DND-41 (cell line): ENCODE measurements around the gene TBC1D9.

Source experiments
- ATAC-seq: fragments of 200-7000 bp; cut with Tn5 transposase; 3 replicates; pipeline ENCODE4 v1.9.1; 2021; ENCODE audit warnings: low read depth; ENCODE audit not compliant: insufficient read depth
- DNase-seq: peaks from one replicate; pipeline ENCODE4 v3.0.0-alpha.2; 2020
- H2AFZ ChIP-seq: 2 replicates; pipeline ENCODE4 v1.6.0; 2012; ENCODE audit warnings: low read depth, low read length
- H3K27ac ChIP-seq: 2 replicates; pipeline ENCODE4 v1.5.1; 2012; ENCODE audit warnings: low read length, inconsistent platforms
- H3K27me3 ChIP-seq: fragments of 200-600 bp; sonication (generic); 2 replicates; pipeline ENCODE4 v1.6.0; 2012; ENCODE audit warnings: low read length, mild to moderate bottlenecking, inconsistent platforms; ENCODE audit not compliant: insufficient read depth, poor library complexity
- H3K36me3 ChIP-seq: 2 replicates; pipeline ENCODE4 v1.5.1; 2012; ENCODE audit warnings: low read length, inconsistent platforms; ENCODE audit not compliant: insufficient read depth
- H3K4me1 ChIP-seq: 2 replicates; pipeline ENCODE4 v1.5.1; 2012; ENCODE audit warnings: mild to moderate bottlenecking, low read length; ENCODE audit not compliant: insufficient read depth
- H3K4me2 ChIP-seq: 2 replicates; pipeline ENCODE4 v1.6.0; 2012; ENCODE audit warnings: mild to moderate bottlenecking, moderate library complexity, low read length, inconsistent platforms; ENCODE audit not compliant: insufficient read depth
- H3K4me3 ChIP-seq, 2 experiments: fragments of 200-600 bp in 1 of 2; shearing (Covaris generic) in 1 of 2; 2 replicates each; pipeline ENCODE4 v1.5.1; 2012 to 2016; ENCODE audit warnings: inconsistent platforms in 2 of 2, low read length in 2 of 2, mild to moderate bottlenecking in 2 of 2, low read depth in 1 of 2, moderate library complexity in 1 of 2
- H3K79me2 ChIP-seq: 2 replicates; pipeline ENCODE4 v1.6.0; 2012; ENCODE audit warnings: low read length, inconsistent platforms; ENCODE audit not compliant: insufficient read depth
- H3K9ac ChIP-seq: 2 replicates; pipeline ENCODE4 v1.6.0; 2012; ENCODE audit warnings: low read depth, mild to moderate bottlenecking, inconsistent platforms, low read length, moderate library complexity
- H3K9me3 ChIP-seq: 2 replicates; pipeline ENCODE4 v1.5.1; 2012; ENCODE audit warnings: low read length, moderate library complexity, mild to moderate bottlenecking, inconsistent platforms; ENCODE audit not compliant: insufficient read depth, severe bottlenecking
- H4K20me1 ChIP-seq: 2 replicates; pipeline ENCODE4 v1.6.0; 2012; ENCODE audit warnings: low read length; ENCODE audit not compliant: insufficient read depth
- CTCF ChIP-seq: IDR thresholded peaks from 2 replicates; pipeline ENCODE4 v1.5.1; 2012; ENCODE audit warnings: borderline replicate concordance, low read length, moderate library complexity, mild to moderate bottlenecking; ENCODE audit not compliant: poor library complexity, severe bottlenecking; ENCODE audit errors: extremely low read depth
- EZH2 ChIP-seq: IDR thresholded peaks from 3 replicates; pipeline ENCODE4 v1.6.1; 2012; ENCODE audit warnings: borderline replicate concordance, low read depth, mild to moderate bottlenecking, moderate library complexity, low read length, inconsistent platforms; ENCODE audit not compliant: severe bottlenecking

The TBC1D9 gene

GRCh38 chr4:140704392-140704960 is 51.7 kb downstream of the TBC1D9 start:
- Histone ChIP-seq H4K20me1 (no peaks in the 10 kb centered on the region), H3K27ac (no peak overlapping the region), H3K36me3 (no peaks in the 10 kb centered on the region), H3K27me3 (peaks cover 4% of the 10 kb centered on the region), H3K4me3 (no peak overlapping the region), H3K4me2 (no peak overlapping the region), H2AFZ (no peak overlapping the region), H3K9ac (no peak overlapping the region), H3K79me2 (no peaks in the 10 kb centered on the region), H3K9me3 (no peaks in the 10 kb centered on the region), H3K4me1 (no peaks in the 10 kb centered on the region)
- ATAC-seq = no peak
- TF ChIP-seq EZH2 = no peak
- DNase-seq = no peak

GRCh38 chr4:140703463-140703862 is 52.7 kb downstream of the TBC1D9 start:
- no peak overlapping the region for H3K4me3 ChIP-seq
- no peaks in the 10 kb centered on the region for H4K20me1 ChIP-seq
- no peak overlapping the region for H3K9ac ChIP-seq
- TF ChIP-seq CTCF = no peak
- TF ChIP-seq EZH2 = no peak
- H3K9me3 ChIP-seq = no peaks in the 10 kb centered on the region
- H3K79me2 ChIP-seq = no peaks in the 10 kb centered on the region
- H3K27me3 ChIP-seq = peaks cover 4% of the 10 kb centered on the region
- no peaks in the 10 kb centered on the region for H3K36me3 ChIP-seq
- no peak overlapping the region for H3K4me2 ChIP-seq
- DNase-seq (no peak), ATAC-seq (no peak)
- no peaks in the 10 kb centered on the region for H3K4me1 ChIP-seq
- no peak overlapping the region for H2AFZ ChIP-seq
- H3K27ac ChIP-seq = no peak overlapping the region

GRCh38 chr4:140702096-140702757 is 54.0 kb downstream of the TBC1D9 start:
- H3K79me2 ChIP-seq = no peaks in the 10 kb centered on the region
- ATAC-seq (no peak), DNase-seq (no peak)
- H3K27ac ChIP-seq = no peak overlapping the region
- no peak for TF ChIP-seq CTCF
- no peak for TF ChIP-seq EZH2
- peaks cover 4% of the 10 kb centered on the region for H3K27me3 ChIP-seq
- H3K9ac ChIP-seq = no peak overlapping the region
- H2AFZ ChIP-seq = no peak overlapping the region
- H3K9me3 ChIP-seq = no peaks in the 10 kb centered on the region
- no peaks in the 10 kb centered on the region for H3K4me1 ChIP-seq
- no peak overlapping the region for H3K4me2 ChIP-seq
- H4K20me1 ChIP-seq = no peaks in the 10 kb centered on the region
- H3K36me3 ChIP-seq = no peaks in the 10 kb centered on the region
- H3K4me3 ChIP-seq = no peak overlapping the region

- ATAC-seq (no peak), DNase-seq (no peak)
- Histone ChIP-seq H3K9me3 (no peaks in the 10 kb centered on the region), H3K4me1 (no peaks in the 10 kb centered on the region), H3K4me2 (no peak overlapping the region), H3K9ac (no peak overlapping the region), H3K27ac (no peak overlapping the region), H3K36me3 (no peaks in the 10 kb centered on the region), H3K27me3 (peaks cover 4% of the 10 kb centered on the region), H2AFZ (no peak overlapping the region), H4K20me1 (no peaks in the 10 kb centered on the region), H3K4me3 (no peak overlapping the region), H3K79me2 (no peaks in the 10 kb centered on the region)
- TF ChIP-seq EZH2 (no peak), CTCF (no peak)
These were observed 55.1 kb downstream of the TBC1D9 start for GRCh38 chr4:140701071-140701470.
